Measurements from ENCODE around the gene KPNA4.

GRCh38 chr3:160602259-160602658, 36.9 kb upstream of the KPNA4 start:
- no peak for TF ChIP-seq CTCF (IDR thresholded peaks at IDR 0.05)
- no peak for TF ChIP-seq POLR2A (IDR thresholded peaks at IDR 0.05)
